Inferior parietal cortex (tissue), 1 donor: ENCODE measurements around the gene ZNF577.
A peak's percentile ranks its signal among the peaks of the same experiment; 100 is the strongest.
"Not testable (repeated sequence)": the region's sequence is repeated elsewhere in the genome, so short reads cannot be mapped to it uniquely, and the experiment has no call there.

Experiments used
- DNase-seq: peaks from one replicate; pipeline ENCODE4 v3.0.0-alpha.2; 2016; ENCODE audit errors: extremely low spot score

The ZNF577 gene

DNA sequence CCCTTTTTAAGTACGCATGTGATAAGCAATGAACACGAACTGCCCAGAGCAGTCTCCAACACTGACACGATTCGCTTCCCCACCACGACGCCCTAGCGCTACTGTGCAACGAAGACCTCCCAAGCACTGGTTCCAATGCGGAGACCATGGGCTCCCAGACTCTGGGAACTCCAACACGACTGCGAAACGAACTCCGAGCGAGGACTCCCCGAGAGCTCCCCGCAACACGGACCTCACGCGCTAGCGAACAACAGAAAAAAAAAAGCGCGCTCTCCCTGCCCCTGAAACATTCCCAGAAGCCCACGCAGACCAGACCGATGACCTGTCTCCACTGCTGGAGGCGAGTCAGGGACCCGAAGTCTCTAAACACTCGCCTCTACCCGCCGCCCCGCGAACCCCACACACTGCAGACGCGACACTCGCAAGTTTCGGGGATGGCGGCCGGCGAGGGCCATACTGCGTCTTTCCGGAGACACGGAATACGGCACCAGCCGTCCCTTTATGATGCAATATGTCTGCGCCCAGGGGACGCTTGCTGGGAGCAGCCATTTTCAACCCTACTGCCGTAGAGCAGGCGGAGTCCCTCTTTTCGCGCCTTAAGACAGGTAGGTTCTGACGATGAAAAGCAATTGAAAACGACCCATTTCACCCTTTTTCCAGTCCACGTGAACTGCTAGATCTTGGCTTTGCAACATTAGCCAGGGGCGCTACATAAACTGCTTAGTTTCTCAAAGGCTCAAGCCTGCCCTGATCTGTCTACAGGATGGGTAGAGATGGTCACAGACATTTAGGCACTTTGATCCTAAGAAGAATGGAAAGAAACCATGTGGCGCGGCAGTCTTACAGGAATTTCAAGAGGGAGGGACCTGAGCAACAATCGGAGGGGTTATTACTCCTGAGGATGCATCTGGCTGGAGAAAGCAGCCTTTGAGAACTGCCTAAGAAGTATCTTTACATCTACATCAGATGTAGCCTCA is at the start of gene ZNF577:
ZNF577 (minus strand) TSS at position 430 of the 977 bp plus-strand sequence. CDS start 7,569 bp downstream, outside the sequence.
- peak; percentile 82 for DNase-seq

DNA sequence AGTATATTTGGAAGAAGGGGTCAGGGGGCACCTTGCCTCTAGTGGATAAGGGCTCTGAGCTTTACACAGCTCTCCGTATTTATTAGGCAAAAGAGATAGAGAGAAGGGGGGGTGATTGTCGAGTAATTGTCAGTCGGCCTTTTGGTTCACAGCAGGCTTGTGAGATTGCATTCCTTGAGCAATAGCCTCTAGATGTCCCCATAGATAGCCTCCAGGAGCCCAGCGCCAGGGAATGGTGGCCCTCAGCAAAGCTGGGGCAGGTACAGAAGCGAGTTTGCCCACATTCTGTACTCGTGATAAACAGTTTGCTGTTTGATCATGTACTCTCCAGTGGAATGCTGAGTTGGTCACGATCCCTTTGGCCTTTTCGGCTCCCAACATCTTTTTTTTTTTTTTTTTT is 44.2 kb upstream of the ZNF577 start:
- no peak for DNase-seq

DNA sequence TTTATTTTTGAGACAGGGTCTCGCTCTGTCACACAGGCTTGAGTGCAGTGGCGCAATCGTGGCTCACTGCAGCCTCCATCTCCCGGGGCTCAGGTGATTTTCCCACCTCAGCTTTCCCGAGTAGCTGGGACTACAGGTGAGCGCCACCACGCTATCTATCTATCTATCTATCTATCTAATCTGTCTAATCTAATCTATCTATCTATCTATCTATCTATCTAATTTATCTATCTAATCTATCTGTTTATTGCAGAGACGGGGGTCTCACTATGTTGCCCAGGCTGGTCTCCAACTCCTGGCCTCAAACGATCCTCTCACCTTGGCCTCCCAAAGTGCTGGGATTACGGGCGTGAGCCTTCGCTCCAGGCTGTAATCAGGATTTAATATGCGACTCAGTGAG is 40.1 kb upstream of the ZNF577 start:
- no peak for DNase-seq

DNA sequence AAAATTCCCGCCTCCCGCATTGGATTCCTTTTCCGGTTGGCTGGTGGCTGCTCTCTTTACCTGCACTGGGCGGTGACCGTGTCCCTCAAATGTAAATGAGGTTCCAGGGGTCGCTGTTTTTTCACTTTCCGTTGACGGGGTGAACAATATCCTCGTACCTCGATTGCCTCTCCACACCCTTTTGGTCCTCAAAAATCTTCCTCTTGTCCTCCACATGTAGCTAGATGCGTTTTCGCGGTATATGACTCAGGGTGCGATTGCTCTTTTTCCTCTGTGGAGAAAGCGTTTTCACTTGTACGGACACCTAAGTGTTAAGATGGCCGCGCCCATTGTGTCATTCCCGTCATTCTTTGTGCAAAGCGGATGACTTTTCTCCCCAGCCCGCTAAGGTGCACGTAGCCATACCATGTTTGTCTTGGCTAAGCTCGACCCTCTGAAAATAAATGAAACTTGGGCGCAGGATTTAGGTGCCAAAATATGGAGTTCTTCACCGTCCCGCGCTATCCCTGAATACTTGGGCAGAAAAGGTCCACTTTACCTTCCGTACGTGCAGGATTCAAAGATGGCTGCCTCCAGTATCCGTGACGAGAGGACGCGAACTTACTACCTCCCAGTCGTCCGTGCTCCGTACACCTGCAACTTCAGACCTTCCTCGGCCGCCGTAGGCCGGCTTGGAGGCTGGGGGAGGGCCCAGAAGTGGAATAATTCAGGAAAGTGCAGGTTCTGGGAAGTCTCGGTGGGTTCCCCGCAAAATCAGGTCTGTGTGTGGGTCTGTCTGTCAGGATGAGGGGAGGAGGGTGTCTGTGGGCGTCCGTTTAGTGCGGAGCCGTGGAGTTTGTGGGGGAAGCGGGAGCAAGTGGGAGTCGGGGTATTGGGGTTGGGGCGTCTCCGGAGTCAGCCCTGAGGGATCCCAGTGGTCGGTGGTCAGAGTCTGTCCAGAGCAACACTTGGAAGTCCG is 39.3 kb upstream of the ZNF577 start, which contains the start of gene ZNF613:
ZNF613 (plus strand) TSS at position 689 of the 958 bp plus-strand sequence. CDS start 8,749 bp downstream, outside the sequence.
- DNase-seq, result peak; percentile 96

DNA sequence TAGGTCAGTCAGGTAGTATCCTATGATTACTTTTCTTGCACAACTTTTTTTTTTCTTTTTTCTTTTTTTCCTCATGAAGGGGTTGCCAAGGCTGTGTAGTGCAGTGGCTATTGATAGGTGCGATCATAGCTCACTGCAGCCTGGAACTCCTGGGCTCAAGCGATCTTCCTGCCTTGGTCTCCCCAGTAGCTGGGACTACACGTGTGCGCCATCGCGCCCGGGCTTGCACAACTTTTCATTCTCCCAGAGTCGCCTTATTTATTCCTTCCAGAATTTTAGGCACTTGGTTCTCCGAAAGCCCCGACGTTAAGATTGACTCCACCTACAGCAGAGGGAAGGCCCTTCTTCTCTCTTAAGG is 38.7 kb upstream of the ZNF577 start:
- DNase-seq, result no peak

DNA sequence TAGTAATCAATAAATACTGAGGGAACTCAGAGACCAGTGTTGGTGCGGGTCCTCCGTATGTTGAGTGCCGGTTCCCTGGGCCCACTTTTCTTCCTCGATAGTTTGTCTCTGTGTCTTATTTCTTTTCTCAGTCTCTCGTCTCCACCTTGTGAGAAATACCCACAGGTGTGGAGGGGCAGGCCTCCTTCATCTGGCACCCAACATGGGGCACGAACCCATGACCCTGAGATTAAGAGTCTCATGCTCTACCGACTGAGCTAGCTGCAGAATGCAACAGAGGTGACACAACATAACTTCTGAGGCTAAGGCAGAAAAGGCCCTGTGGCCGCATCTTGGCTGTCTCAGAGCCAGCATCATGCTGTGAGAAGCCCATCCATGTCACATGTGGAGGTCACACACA is 34.2 kb upstream of the ZNF577 start:
- DNase-seq, result no peak

DNA sequence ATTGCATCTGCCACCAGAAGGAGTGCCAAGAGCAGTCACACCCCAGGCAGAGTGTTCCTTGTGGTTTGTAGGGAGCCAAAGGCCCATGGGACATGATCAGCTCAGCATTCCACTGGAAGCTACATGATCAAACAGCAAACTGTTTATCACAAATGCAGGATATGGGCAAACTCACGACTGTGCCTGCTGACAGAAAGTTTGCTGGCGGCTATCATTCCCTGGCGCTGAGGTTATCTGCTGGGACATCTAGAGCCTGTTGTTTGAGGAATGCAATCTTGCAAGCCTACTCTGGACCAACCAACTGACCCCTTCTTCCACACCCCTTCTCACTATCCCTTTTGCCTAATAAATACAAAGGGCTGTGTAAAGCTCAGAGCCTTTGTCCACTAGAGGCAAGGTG is 31.9 kb upstream of the ZNF577 start:
- no peak for DNase-seq

DNA sequence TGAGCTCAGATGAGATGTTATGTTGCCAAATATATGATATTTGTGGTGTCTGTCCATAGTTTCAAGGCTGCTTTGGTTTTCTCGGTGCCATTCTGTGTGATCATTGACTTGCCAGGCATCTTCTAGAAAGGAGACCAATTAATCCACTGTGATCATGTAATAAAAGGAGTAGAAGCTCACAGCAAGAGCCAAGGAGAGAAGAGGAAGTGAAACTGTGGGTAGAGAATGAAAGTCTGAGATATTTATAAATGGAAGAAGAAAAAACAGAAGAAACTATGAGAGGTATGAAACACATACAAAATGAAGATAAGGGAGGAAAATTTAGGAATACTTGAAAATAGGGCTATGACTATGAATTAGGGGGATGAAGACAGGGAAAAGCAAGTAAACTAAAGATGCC is 28.4 kb upstream of the ZNF577 start:
- DNase-seq, result no peak

DNA sequence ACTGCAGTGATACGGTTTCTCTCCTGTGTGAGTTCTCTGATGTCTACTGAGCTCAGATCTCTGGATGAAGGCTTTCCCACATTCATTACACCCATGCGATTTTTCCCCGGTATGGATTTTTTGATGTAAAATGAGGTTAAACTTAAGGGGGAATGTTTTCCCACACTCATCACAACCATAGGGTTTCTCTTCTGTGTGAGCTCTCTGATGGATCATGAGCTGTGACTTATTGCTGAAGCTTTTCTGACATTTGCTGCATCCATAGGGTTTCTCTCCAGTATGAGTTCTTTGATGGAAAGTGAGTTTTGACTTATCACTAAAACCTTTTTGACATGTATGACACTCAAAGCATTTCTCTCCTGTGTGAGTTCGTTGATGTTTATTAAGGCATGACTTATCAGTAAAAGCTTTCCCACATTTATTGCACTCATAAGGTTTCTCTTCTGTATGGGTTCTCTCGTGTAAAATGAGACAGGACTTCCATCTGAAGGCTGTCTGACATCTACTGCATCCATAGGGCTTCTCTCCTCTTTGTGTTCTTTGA is 27.6 kb upstream of the ZNF577 start:
- no peak for DNase-seq

DNA sequence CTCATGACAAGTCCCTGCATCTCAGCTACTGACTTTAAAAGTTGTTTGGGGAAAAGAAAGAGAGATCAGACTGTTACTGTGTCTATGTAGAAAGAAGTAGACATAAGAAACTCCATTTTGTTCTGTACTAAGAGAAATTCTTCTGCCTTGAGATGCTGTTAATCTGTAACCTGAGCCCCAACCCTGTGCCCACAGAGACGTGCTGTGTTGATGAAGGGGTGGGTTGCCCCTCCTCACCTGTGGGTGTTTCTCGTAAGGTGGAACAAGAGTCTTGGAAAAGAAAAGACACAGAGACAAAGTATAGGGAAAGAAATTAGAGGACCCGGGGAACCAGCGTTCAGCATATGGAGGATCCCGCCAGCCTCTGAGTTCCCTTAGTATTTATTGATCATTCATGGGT is 20.2 kb upstream of the ZNF577 start:
- not testable (repeated sequence) for DNase-seq

DNA sequence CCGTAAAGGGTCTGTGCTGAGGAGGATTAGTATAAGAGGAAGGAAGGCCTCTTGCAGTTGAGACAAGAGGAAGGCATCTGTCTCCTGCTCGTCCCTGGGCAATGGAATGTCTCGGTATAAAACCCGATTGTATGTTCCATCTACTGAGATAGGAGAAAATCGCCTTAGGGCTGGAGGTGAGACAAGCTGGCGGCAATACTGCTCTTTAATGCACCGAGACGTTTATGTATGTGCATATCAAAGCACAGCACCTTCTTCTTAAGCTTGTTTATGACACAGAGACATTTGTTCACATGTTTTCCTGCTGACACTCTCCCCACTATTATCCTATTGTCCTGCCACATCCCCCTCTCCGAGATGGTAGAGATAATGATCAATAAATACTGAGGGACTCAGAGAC is 18.4 kb upstream of the ZNF577 start:
- not testable (repeated sequence) for DNase-seq

DNA sequence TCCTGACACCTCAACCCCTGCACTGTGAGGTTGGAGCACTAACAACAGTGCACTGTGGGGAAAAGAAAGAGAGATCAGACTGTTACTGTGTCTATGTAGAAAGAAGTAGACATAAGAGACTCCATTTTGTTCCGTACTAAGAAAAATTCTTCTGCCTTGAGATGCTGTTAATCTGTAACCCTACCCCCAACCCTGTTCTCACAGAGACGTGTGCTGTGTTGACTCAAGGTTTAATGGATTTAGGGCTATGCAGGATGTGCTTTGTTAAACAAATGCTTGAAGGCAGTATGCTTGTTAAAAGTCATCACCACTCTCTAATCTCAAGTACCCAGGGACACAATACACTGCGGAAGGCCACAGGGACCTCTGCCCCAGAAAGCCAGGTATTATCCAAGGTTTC is 17.9 kb upstream of the ZNF577 start:
- DNase-seq, result not testable (repeated sequence)

DNA sequence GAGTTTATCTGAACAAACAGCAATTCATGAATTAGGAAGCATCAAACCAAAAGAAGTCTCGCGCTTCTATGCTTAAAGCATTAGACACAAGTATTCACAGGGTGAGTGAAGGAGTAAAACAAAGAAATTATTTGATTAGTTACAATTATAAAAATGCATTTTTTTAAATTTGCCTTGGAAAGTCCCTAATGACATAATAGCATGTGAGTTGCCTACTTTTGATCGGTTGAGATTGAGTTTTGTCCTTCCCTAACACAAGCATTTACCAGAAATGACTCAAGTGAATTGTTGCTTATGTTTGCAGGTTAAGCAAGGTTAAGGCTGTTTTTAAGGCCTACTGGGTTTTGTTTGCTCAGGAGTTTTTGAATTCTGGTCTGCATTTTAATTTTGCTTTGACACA is 17.5 kb upstream of the ZNF577 start:
- DNase-seq, result no peak

DNA sequence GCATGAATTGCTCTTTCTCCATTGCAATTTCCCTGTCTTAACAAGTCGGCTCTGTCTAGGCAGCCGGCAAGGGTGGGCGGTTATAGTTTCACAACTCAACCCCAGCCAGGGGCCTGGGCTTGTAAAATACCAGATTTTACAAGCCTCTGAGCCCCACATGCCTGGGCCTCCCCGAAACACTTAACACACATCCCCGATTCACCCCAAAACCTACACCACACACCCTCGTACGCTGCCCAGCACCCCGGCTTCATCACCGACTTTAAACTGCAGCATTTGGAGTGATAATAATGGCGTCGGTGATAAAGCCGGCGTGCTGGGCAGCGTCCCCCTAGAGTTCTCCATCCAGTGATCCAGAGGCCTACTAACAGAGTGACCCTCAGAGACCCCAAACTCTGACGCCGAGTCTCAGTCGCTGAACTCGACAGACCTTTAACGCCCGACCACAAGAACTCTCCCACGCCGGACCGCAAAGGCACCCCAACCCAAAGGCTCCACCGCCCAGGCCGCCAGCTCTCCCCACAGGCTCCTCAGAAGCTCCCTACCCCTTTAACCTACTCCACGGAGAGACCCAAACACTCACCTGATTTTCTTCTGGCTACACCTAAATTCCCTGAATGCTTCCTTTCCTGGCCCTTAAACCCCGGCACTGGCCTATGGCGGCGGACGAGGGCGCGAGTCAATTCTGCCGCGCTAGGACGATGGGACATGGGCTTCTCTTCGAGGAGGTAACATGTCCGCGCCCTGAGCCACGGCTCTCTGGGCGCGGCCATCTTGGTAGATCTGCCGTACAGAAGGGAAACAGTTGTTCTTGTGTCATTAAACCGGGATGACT is 16.8 kb upstream of the ZNF577 start, which contains the start of gene ZNF649:
ZNF649 (minus strand) TSS at position 687 of the 835 bp plus-strand sequence. CDS start 4,910 bp downstream, outside the sequence.
- DNase-seq, result peak; percentile 88

DNA sequence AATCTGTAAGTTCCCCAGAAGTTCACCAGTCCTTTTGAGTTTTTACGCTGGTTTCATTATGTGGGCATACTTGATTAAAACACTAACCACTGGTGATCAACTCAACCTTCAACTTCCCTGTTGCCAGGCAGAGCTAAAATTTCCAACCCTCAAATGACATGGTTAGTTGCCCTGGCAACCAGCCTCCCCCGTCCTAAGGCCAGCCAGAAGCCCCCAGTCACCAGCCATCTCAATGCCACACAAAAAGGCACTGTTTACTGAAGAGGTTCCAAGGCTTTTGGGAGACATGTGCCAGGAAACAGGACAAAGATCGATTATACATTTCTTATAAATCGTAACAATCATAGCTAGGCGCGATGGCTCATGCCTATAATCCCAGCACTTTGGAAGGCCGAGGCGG is 15.4 kb upstream of the ZNF577 start:
- DNase-seq, result peak; percentile 4

DNA sequence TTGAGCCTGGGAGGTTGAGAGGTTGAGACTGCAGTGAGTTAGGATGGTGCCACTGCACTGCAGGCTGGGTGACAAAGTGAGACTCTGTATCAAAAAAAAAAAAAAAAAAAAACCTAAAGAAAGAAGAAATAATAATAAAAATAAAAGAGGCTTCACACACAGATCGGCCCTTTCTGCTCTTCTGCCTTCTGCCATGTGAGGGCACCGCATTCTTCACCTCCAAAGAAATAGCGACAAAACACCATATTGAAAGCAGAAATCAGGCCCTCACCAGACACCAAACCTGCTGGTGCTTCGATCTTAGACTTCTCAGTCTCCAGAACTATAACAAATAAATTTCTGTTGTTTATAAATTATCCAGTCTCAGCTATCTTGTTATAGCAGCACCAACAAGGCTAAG is 14.1 kb upstream of the ZNF577 start:
- DNase-seq, result no peak

DNA sequence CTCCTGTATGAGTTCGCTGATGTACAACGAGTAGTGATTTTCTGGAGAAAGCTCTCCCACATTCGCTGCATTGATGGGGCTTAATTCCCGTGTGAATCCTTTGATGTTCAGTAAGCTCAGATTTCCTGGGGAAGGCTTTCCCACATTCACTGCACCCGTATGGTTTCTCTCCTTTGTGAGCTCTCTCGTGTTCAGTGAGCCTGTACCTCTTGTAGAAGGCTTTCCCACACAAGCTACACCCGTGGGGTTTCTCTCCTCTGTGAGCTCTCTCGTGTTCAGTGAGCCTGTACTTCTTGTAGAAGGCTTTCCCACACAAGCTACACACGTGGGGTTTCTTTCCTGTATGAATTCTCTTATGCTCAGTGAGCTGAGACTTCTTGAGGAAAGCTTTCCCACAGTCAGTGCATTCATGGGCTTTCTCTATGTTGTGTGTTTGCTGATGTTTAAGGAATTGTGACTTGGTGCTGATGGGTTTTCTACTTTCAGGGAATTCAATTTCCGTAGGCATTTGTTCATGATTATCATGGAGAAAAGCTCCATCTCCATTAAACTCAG is 3.5 kb upstream of the ZNF577 start:
- DNase-seq, result no peak

DNA sequence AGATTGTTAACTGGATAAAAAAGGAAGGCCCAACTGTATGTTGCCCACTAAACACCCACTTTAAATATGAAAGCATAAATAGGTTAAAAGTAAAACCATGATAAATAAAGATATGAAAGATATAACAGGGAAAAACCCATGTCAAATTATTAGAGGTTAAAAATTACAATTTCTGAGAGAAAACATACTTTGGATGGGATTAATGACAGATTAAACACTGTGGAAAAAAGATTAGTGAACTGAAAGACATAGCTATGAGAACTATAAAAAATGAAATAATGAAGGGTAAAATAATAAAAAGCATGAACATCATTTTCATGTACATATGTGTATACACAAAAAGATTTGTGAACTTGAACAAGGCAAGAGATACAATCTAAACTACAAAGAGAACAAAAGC is 2.2 kb upstream of the ZNF577 start:
- DNase-seq, result no peak

DNA sequence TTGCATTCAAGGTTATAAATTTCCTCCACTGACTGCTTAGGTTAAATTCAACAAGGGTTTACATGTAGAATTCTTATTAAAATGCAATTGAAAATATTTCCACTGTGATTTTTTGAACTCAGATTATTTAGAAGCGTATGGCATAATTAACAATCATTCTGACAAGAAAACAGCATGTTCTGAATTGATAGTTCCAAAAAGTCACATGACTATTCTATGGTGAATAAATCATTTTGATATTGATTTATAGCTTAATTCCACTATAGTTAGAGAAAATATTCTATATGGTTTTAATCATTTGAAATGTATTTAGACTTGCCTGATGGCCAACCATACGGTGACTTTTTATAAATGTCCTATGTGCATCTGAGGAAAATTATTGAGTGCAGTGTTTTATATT is 3.0 kb downstream of the ZNF577 start:
- DNase-seq, result no peak

DNA sequence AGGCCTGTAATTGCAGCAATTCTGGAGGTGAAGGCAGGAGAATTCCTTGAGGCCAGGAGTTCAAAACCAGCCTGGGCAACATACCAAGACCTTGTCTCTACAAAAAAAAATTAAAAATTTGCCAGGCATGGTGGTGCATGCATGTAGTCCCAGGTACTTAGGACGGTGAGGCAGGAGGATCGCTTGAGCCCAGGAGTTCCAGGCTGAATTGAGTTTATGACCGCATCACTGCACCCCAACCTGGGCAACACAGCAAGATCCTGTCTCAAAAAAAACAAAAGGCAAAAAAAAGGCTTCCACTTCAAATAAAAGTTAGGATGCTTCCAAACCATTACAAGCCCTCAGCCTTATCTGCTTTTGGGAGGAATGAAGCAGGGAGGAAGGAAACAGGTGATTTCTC is 5.2 kb downstream of the ZNF577 start:
- no peak for DNase-seq

DNA sequence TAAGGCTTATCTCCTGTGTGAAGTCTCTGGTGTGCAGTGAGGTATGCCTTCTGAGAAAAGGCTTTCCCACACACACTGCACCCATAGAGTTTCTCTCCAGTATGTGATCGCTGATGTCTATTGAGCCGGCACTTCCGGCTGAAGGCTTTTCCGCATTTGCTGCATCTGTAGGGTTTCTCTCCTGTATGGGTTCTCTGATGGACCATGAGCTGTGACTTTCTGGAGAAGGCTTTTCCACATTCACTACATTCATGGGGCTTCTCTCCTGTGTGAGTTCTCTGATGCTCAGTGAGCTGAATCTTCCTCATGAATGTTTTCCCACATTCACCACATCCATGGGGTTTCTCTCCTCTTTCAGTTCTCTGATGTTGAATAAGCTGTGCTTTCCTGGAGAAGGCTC is 14.7 kb downstream of the ZNF577 start:
- no peak for DNase-seq
